ENCODE data around the gene SLC25A24. TPM values are rescaled to one million over a fixed set of nuclear protein-coding genes. Genes with fewer than 3 reads are reported as not detected.

The SLC25A24 gene
- polyA plus RNA-seq, 3 donors = 11.1 to 45.4 (median 43.4) TPM

GRCh38 chr1:108085628-108086027 is 114.5 kb downstream of the SLC25A24 start:
- WGBS (ENCODE audit: insufficient coverage) = no CpG with 5 or more reads among the region's 1 CpG
- no peak for DNase-seq
- H3K36me3 ChIP-seq (replicated peaks in 1 of 2; ENCODE audit: control insufficient read depth in 1 of 2, insufficient read depth in 2 of 2, low read length in 2 of 2) = no peaks in the 10 kb centered on the region
- intact Hi-C loops (cut with micrococcal nuclease) = loop anchor here in 1 of 2 donors (10.0 kb wide), 1 partner anchor 51 kb away; no protein-coding TSS in a partner anchor
- Mint-ChIP-seq H3K4me3 (no peak overlapping the region), H3K4me1 (peaks cover 33% of the 10 kb centered on the region), H3K27ac (peak overlapping the region in 1 of 7 donors; percentile 17), H3K36me3 (peaks cover 10 to 24% of the 10 kb centered on the region in 2 donors), H3K27me3 (ENCODE audit: low read depth in 3 of 3) (no peaks in the 10 kb centered on the region), H3K9me3 (peaks cover 0 to 2% (median 0%) of the 10 kb centered on the region in 7 donors)
- no peak overlapping the region for H3K4me3 ChIP-seq (replicated peaks in 1 of 3; ENCODE audit: low read depth in 2 of 3, low read length in 3 of 3)
- no peak overlapping the region for H3K9ac ChIP-seq (ENCODE audit: insufficient read depth, low read length, poor library complexity, severe bottlenecking)
- H2AFZ ChIP-seq (ENCODE audit: insufficient read depth, low read depth, low read length, poor library complexity, severe bottlenecking) = no peak overlapping the region
- H3K27me3 ChIP-seq (ENCODE audit: control insufficient read depth in 2 of 2, insufficient read depth in 2 of 2, low read length in 2 of 2) = no peaks in the 10 kb centered on the region
- no peak overlapping the region for H3K4me2 ChIP-seq (replicated peaks; ENCODE audit: extremely low read depth, low read length, poor library complexity, severe bottlenecking)
- peaks cover 10 to 14% of the 10 kb centered on the region in 2 donors for H3K4me1 ChIP-seq (ENCODE audit: control insufficient read depth in 1 of 2, insufficient read depth in 2 of 2, low read length in 2 of 2)
- H3K27ac ChIP-seq (ENCODE audit: low read depth in 1 of 2, low read length in 2 of 2) = no peak overlapping the region
- no peaks in the 10 kb centered on the region for H3K9me3 ChIP-seq (replicated peaks in 1 of 2; ENCODE audit: control insufficient read depth in 1 of 2, insufficient read depth in 1 of 2, low read length in 2 of 2)
- no peaks in the 10 kb centered on the region for H3K79me2 ChIP-seq (ENCODE audit: insufficient read depth, low read length)
- TF ChIP-seq CTCF (IDR thresholded peaks at IDR 0.05) = no peak
- H4K20me1 ChIP-seq (ENCODE audit: insufficient read depth, low read length) = no peaks in the 10 kb centered on the region

- Histone ChIP-seq H3K4me2 (replicated peaks; ENCODE audit: extremely low read depth, low read length, poor library complexity, severe bottlenecking) (no peak overlapping the region), H2AFZ (ENCODE audit: insufficient read depth, low read depth, low read length, poor library complexity, severe bottlenecking) (no peak overlapping the region), H3K9me3 (replicated peaks in 1 of 2; ENCODE audit: control insufficient read depth in 1 of 2, insufficient read depth in 1 of 2, low read length in 2 of 2) (no peaks in the 10 kb centered on the region), H3K9ac (ENCODE audit: insufficient read depth, low read length, poor library complexity, severe bottlenecking) (no peak overlapping the region), H3K36me3 (replicated peaks in 1 of 2; ENCODE audit: control insufficient read depth in 1 of 2, insufficient read depth in 2 of 2, low read length in 2 of 2) (no peaks in the 10 kb centered on the region), H3K27me3 (ENCODE audit: control insufficient read depth in 2 of 2, insufficient read depth in 2 of 2, low read length in 2 of 2) (no peaks in the 10 kb centered on the region), H3K4me1 (ENCODE audit: control insufficient read depth in 1 of 2, insufficient read depth in 2 of 2, low read length in 2 of 2) (peaks cover 10 to 14% of the 10 kb centered on the region in 2 donors), H4K20me1 (ENCODE audit: insufficient read depth, low read length) (no peaks in the 10 kb centered on the region), H3K27ac (ENCODE audit: low read depth in 1 of 2, low read length in 2 of 2) (no peak overlapping the region), H3K4me3 (replicated peaks in 1 of 3; ENCODE audit: low read depth in 2 of 3, low read length in 3 of 3) (no peak overlapping the region), H3K79me2 (ENCODE audit: insufficient read depth, low read length) (no peaks in the 10 kb centered on the region)
- Mint-ChIP-seq H3K27me3 (ENCODE audit: low read depth in 3 of 3) (no peaks in the 10 kb centered on the region), H3K27ac (no peak overlapping the region), H3K9me3 (peaks cover 0 to 2% (median 0%) of the 10 kb centered on the region in 7 donors), H3K4me1 (peaks cover 36% of the 10 kb centered on the region), H3K4me3 (no peak overlapping the region), H3K36me3 (peaks cover 15 to 29% of the 10 kb centered on the region in 2 donors)
- intact Hi-C loops (cut with micrococcal nuclease) = loop anchor here in 1 of 2 donors (10.0 kb wide), 1 partner anchor 50 kb away; no protein-coding TSS in a partner anchor
- no peak for TF ChIP-seq CTCF (IDR thresholded peaks at IDR 0.05)
- WGBS (ENCODE audit: insufficient coverage) = 96% methylated on average over 6 of the region's 6 CpGs
- DNase-seq = no peak
Measured at GRCh38 chr1:108084866-108085477, 115.2 kb downstream of the SLC25A24 start.

Other genes with a start within 250 kb of the SLC25A24 start
- 1 to 10 TPM; 5.4 to 9.2 (median 9.0) TPM for gene VAV3, start 235.2 kb downstream of the SLC25A24 start, polyA plus RNA-seq
- gene NBPF4, start 43.7 kb upstream of the SLC25A24 start, polyA plus RNA-seq = not detected
- gene NBPF6, start 250.0 kb upstream of the SLC25A24 start, polyA plus RNA-seq = not detected